Right atrium auricular region (tissue), 2 donors: ENCODE measurements around the gene CALML4. TPM values are rescaled to one million over a fixed set of nuclear protein-coding genes. Genes with fewer than 3 reads are reported as not detected.

Experiments used
- DNase-seq: peaks from one replicate; pipeline ENCODE4 v3.0.0-alpha.2; 2019; ENCODE audit warnings: low spot score
- H3K27ac ChIP-seq, 2 donors: fragments of 200-600 bp; sonication (generic); 1 replicate in 1 of 2; 2 replicates in 1 of 2; pipeline ENCODE4 v1.5.1; 2016 to 2019
- H3K27me3 ChIP-seq, 2 donors: fragments of 200-600 bp; sonication (generic); one replicate each; pipeline versions ENCODE4 v1.5.1 to v1.6.0; 2017 to 2019
- H3K36me3 ChIP-seq: fragments of 200-600 bp; sonication (generic); one replicate; pipeline ENCODE4 v1.5.1; 2016
- H3K4me1 ChIP-seq, 2 donors: fragments of 200-600 bp; sonication (generic); one replicate each; pipeline versions ENCODE4 v1.5.1 to v1.6.0; 2017 to 2019
- H3K4me3 ChIP-seq, 2 donors: fragments of 200-600 bp; sonication (generic); 1 replicate in 1 of 2; 2 replicates in 1 of 2; pipeline ENCODE4 v1.5.1; 2017 to 2019; ENCODE audit warnings: mild to moderate bottlenecking in 1 of 2, moderate library complexity in 1 of 2
- H3K9me3 ChIP-seq, 2 donors: fragments of 200-600 bp; sonication (generic); one replicate each; pipeline ENCODE4 v1.5.1; 2019
- CTCF ChIP-seq, 2 donors: fragments of 200-600 bp; sonication (generic); IDR thresholded peaks; one replicate each; pipeline ENCODE4 v1.5.1; 2019; ENCODE audit warnings: antibody characterized with exemption in 2 of 2
- total RNA-seq, 2 donors: library from RNA; depleted of rRNA; stranded (reverse); fragments of >200 nt; gene quantifications; one replicate each; pipeline ENCODE4 v1.1.0, GENCODE V29; 2016

The CALML4 gene
- total RNA-seq, 2 donors from 2014 or later: 0.52 to 2.1 TPM

- Histone ChIP-seq H3K36me3 (no peaks in the 10 kb centered on the region), H3K4me1 (peaks cover 0 to 21% of the 10 kb centered on the region in 2 donors), H3K4me3 (no peak overlapping the region), H3K27me3 (no peaks in the 10 kb centered on the region), H3K27ac (no peak overlapping the region), H3K9me3 (no peaks in the 10 kb centered on the region)
- DNase-seq: peak; percentile 47
- no peak for TF ChIP-seq CTCF (IDR thresholded peaks at IDR 0.05)
These were observed 26.1 kb upstream of the CALML4 start for GRCh38 chr15:68231102-68231818.

- Histone ChIP-seq H3K9me3 (no peaks in the 10 kb centered on the region), H3K36me3 (no peaks in the 10 kb centered on the region), H3K27me3 (no peaks in the 10 kb centered on the region), H3K27ac (peak overlapping the region; percentile 77 to 81), H3K4me3 (peak overlapping the region; percentile 58 to 68), H3K4me1 (peaks cover 0 to 21% of the 10 kb centered on the region in 2 donors)
- peak in 1 of 2 donors; percentile 6 for TF ChIP-seq CTCF (IDR thresholded peaks at IDR 0.05)
- DNase-seq: peak; percentile 64
These were observed 25.3 kb upstream of the CALML4 start for GRCh38 chr15:68230157-68231100.

- peak in 1 of 2 donors; percentile 14 for TF ChIP-seq CTCF (IDR thresholded peaks at IDR 0.05)
- H3K27me3 ChIP-seq: no peaks in the 10 kb centered on the region
These were observed 24.4 kb upstream of the CALML4 start, which contains the start of gene CLN6 for GRCh38 chr15:68229386-68230156. Gene CLN6 (minus strand): TSS chr15:68229728. CDS start chr15:68229584, 144 bp downstream.

GRCh38 chr15:68228971-68229385 lies 23.8 kb upstream of the CALML4 start:
- no peaks in the 10 kb centered on the region for H3K27me3 ChIP-seq
- peak; percentile 58 for DNase-seq
- peaks cover 0 to 21% of the 10 kb centered on the region in 2 donors for H3K4me1 ChIP-seq
- no peaks in the 10 kb centered on the region for H3K36me3 ChIP-seq
- H3K27ac ChIP-seq: peak overlapping the region; percentile 77 to 81
- no peak for TF ChIP-seq CTCF (IDR thresholded peaks at IDR 0.05)
- peak overlapping the region; percentile 58 to 68 for H3K4me3 ChIP-seq
- no peaks in the 10 kb centered on the region for H3K9me3 ChIP-seq

More at GRCh38 chr15:68229386-68230156, 24.4 kb upstream of the CALML4 start, which contains the start of gene CLN6:
- H3K4me3 ChIP-seq: peak within 1 kb of the TSS; percentile 58 to 68
- peaks cover 0 to 21% of the 10 kb centered on the region in 2 donors for H3K4me1 ChIP-seq
- H3K27ac ChIP-seq: peak within 1 kb of the TSS; percentile 77 to 81
- no peaks in the 10 kb centered on the region for H3K9me3 ChIP-seq
- DNase-seq: peak; percentile 66
- no peaks in the 10 kb centered on the region for H3K36me3 ChIP-seq
